Measurements from ENCODE around the gene MEIOSIN.

- no peak for TF ChIP-seq CTCF (IDR thresholded peaks at IDR 0.05)
- TF ChIP-seq POLR2A (IDR thresholded peaks at IDR 0.05) = no peak
- TF ChIP-seq POLR2AphosphoS5 (IDR thresholded peaks at IDR 0.05) = no peak
Measured at GRCh38 chr19:45764475-45764874, 31.2 kb downstream of the MEIOSIN start.

Measured in transverse colon (tissue), 4 donors.